Putamen (tissue), 1 donor: ENCODE data around the gene ITPKA.
A peak's percentile ranks its signal among the peaks of the same experiment; 100 is the strongest.
"Not testable (repeated sequence)": the region's sequence is repeated elsewhere in the genome, so short reads cannot be mapped to it uniquely, and the experiment has no call there.

Experiments
- DNase-seq: peaks from one replicate; pipeline ENCODE4 v3.0.0-alpha.2; 2016; ENCODE audit warnings: low spot score

Gene ITPKA

DNA sequence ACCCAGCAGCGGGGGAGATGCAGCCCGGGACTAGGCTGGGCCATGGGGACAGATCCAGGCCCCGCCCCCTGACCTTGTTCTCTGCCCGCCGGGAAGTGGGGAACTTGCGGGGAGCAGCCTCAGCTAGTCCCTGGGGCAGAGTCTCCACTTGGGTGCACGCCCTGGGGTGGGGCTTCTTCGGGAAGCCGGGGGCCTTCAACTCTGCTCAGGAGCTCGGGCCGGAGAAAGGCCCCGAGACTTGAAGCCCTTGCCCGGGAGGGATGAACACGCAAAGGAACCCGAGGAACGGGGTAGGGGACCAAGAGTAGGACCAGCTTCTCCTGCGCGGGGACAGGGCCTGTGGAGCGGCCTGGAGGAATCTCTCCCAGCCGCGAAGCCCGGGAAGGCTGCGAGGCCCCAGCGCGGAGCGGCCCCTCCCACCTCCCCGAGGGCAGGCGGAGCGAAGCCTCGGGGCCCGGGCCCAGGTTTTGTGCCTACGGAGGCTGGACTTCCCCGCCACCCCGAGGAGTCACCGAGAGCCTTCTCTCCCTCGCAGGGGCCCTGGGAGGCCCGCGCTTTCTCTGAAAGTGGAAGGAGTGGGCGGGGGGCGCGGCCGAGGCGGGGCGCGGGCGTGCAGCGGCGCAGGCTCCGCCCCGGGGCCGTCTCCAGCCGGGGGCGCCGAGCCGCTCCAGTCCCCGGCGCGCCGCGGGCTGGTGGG is at the start of gene ITPKA:
TSS of gene ITPKA (plus strand) at position 670 of the 697 bp plus-strand sequence. CDS start 54 bp downstream, outside the sequence.
- peak; percentile 59 for DNase-seq

- DNase-seq = no peak
Observed at GRCh38 chr15:41445399-41445798, 48.3 kb upstream of the ITPKA start.

DNA sequence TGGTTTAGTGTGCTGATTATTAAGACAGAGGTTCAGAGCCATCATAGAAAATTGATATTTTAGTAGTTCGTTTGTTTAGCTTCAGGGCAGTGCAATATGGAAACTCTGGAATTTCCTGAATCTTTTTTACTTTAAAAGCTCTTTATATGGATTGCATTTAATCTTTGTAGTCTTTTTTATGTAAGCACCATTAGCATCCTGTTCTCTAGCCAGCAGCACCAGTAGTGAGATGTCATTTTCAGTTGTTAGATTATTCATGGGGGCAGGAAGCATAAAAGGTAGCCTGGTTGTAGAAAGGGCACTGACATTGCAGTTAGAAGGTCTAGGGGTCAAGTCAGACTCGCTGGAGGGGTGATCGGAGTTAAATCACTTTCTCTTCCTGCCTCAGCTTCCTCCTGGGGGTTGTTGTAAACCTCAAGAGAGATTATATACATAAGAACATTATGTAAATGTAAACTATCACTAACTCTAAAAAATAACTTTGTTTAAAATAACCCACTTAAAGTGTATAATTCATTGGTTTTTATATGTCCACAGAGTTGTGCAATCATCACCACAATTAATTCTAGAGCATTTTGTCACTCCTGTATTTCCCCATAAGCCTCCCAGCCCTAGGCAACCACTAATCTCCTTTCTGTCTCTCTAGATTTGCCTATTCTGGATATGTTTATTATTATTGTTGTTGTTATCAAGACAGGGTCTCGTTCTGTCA is 31.4 kb upstream of the ITPKA start:
- DNase-seq = no peak

GRCh38 chr15:41464889-41465580 is 28.6 kb upstream of the ITPKA start:
- DNase-seq = no peak

DNA sequence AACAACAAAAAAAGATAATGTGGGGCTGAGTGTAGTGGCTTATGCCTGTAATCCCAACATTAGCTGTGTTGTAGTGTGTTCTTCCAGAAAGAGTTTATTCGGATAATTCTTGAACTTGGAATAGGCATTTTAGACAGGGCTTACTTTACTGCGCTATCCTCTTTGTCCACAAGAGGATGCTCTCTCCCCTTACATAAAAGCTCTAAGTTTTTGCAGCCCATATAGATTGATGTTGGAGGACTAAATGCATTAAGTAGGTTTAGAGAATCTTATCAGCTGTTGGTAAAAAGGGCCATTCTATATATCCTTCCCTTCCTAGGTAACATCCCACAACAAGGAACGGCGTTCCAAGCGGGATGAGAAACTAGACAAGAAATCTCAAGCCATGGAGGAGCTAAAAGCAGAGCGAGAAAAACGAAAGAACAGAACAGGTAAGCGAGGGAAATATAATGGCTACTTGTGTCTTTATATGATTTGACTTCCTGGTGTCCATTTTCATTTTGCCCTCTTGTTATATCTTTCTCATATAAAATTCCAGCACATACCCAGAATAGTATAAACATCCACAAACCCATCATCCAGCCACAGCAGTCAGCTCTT is 27.8 kb upstream of the ITPKA start:
- peak; percentile 9 for DNase-seq

DNA sequence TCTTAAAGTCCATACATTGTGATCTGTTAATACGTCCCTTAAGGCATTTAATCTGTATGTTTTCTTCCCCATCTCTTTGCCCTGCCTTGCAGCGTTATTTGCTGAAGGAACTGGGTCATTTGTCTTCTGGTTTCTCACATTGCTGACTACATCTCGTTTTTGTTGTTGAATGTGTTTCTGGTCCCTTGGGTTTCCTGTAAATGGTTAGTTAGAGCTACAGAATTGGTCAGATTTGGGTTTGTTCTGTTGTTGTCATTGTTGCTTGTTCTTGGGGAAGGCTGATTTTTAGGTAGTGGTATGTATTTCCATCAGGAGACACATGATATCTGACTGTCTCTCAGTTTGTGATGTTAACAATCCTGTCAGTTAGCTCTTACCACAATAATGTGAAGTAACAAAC is 27.0 kb upstream of the ITPKA start:
- DNase-seq = no peak

DNA sequence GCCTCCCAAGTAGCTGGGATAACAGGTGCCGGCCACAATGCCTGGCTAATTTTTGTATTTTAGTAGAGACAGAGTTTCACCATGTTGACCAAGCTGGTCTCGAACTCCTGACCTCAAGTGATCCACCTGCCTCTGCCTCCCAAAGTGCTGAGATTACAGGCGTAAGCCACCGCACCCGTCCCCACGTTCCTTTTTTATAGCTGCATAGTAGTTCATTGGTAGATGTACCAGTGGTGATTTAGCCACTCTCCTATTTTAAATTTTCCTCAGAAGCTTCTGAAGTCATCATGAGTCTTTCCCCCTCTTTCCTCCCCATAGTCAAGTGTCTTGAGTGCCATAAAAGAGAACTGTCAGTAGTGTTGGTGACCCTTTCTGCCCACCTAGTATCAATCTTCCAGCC is 24.0 kb upstream of the ITPKA start:
- not testable (repeated sequence) for DNase-seq

DNA sequence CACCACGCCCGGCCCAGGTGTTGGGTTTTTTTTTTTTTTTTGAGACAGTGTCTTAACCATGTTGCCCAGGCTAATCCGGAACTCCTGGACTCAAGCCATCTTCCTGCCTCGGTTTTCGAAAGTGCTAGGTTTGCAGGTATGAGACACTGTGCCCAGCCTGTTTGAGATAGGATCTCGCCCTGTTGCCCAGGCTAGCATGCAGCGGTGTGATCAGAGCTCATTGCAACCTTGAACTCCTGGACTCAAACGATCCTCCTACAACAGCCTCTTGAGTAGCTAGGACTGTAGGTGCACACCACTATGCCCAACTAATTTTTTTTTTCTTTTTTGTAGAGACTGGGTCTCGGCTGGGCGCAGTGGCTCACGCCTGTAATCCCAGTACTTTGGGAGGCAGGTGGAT is 20.3 kb upstream of the ITPKA start:
- DNase-seq = no peak

DNA sequence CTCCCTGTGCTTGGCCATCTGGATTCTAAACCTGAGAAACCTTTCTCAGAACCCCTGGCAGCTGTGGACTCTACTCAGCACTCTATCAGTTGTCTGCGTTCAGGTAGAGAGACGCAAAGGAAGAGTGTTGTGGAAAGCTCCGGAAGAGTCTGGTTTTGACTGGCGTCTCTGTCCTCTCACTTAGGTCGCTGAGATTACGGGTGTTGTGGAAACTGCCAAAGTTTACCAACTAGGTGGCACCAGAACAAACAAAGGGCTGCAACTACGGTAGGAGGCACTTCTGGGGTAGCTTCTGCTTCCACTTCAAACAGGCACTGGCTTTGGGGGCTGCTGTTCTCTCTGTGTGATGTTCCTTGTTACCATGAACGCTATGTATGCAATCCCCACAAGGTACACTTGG is 19.2 kb upstream of the ITPKA start:
- DNase-seq = no peak

DNA sequence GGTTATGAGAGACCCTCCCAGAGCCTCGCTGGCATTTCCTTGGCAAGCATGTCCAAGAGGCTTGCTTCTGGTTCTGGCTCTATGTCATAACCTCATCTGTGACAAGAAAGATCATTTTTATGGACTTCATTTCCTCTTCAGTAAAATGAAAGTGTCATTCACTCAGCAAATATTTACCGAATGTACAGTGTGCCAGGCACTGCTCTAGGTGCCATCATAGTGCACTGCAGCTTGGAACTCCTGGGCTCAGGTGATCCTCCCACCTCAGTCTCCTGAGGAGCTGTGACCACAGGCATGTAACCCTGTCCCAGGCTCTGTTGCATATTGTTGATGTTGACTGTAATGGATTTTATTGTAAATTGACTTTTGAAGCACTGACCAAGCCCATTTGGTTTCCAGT is 18.7 kb upstream of the ITPKA start:
- no peak for DNase-seq

DNA sequence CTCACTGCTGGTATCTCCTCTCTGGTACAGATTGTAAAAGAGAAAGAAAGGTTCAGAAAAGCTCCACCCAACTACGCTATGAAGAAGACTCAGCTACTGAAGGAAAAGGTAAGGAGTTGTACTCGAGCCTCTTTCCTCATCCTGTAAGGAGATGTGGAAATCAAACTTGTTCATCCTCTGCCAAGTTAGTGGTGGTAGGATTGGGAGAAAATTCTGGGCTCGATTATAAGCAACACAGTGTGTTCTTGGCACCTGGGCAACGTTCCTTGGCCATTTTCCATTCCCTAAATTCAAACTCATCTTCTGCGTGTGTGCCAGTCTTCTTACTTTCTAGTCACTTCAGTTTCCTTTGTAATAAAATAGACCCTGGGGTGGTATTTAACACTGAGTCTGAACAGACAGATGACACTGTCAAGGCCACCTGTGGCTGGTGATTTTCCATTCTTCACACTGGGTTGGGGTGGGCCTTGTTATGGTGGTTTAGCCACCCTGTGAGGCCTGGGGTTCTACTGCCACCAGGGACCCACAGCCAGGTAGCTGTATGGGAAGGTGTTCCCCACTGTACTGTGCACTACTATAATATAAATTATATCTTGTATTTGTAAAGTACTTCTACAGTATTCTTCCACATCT is 17.1 kb upstream of the ITPKA start:
- DNase-seq = no peak

DNA sequence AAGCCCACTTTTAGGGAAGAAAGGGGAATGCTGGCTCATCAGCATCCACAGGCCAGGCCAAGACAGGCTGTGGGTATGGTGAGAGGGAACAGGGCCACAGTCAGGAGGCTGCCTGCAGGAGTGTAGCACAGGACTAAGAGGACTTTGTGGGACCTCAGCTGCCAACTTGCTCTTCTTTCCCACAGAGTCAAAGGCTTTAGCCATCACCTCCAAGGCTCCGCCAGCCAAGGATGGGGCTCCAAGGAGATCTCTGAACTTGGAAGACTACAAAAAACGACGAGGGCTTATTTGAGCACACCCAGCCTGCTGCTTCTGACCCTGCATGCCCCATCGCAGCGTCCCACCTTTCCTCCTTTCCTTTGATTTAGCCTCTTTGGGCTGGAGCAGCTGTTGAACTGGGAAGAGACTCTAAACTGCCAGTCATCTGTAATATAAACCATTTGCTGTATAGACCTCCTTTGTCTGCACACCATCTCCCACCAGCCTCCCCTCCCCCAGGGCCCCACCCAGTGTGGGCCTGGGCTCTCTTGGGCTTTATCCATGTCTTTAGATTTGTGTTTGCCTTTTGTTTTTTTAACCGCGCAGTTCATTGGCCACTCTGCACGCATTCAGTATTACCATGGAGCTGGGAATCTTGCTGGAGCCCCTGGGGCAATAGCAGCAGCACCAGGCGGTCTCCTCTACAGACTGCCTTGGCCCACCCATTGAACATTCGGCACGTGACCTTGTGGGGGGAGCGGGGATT is 13.1 kb upstream of the ITPKA start:
- DNase-seq = no peak

- DNase-seq = no peak
Observed at GRCh38 chr15:41482110-41482877, 11.4 kb upstream of the ITPKA start.

DNA sequence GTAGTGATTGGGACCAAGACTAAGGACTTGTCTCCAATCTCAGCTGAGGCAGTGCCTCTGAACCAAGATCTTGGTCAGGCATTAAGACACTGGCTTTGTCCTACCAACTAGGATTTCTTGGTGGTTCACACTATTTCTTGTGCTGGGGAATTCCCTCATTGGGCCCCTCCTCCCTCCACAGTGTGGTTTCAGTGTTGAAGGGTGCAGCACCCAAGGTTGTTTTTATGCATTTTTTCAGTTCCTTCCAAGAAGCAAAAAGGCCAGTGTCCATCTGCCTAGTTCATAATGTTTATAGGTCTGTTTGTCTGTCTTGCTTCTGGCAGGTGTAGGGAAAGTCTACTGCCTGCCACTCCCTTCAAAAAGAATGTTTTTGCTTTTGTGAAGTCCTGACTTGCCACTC is 10.6 kb upstream of the ITPKA start:
- DNase-seq = no peak

GRCh38 chr15:41483519-41483918 is 10.2 kb upstream of the ITPKA start:
- no peak for DNase-seq

- no peak for DNase-seq
Observed at GRCh38 chr15:41484937-41485625, 8.6 kb upstream of the ITPKA start.

- DNase-seq = no peak
Observed at GRCh38 chr15:41486286-41486685, 7.4 kb upstream of the ITPKA start.

DNA sequence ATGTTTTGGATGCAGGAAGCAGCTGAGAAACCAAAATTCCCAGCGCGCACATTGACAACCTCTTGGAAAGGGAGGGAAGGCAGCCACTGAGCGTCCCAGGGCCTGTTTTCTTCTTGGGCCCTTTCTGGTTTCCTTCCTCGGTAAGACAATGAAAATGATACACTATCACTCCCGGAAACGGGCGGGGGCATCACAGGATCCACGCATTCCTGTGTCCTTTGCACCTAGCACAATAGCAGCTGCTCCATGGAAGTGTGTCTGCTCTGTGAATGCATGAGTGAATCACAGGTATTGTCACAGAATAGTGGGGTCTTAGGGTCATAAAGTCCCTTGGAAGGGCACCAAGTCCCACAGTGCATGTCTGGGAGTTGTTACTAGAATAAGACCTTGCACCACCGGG is 6.3 kb upstream of the ITPKA start:
- no peak for DNase-seq

- DNase-seq = no peak
Observed at GRCh38 chr15:41487802-41488201, 5.9 kb upstream of the ITPKA start.

DNA sequence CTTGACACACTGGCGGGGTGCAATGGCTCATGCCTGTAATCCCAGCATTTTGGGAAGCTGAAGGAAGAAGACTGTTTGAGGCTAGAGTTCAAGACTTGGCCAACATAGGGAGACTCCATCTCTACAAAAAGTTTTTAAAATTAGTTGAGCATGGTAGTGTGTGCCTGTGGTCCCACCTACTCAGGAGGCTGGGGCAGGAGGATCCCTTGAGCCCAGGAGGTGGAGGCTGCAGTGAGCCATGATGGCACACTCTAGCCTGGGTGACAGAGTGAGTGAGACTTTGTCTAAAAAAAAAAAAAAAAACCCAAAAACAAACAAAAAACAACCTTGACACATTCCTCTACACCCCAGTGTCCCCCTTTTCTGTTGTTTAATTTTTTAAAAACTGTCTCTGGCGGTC is 4.0 kb upstream of the ITPKA start:
- DNase-seq = no peak
